ENCODE data around the gene ADGRD1. TPM values are rescaled to one million over a fixed set of nuclear protein-coding genes. Genes with fewer than 3 reads are reported as not detected.

Gene ADGRD1
- total and polyA plus RNA-seq, 3 experiments from 2014 or later = 1.1 to 1.3 TPM; not detected in 1

DNA sequence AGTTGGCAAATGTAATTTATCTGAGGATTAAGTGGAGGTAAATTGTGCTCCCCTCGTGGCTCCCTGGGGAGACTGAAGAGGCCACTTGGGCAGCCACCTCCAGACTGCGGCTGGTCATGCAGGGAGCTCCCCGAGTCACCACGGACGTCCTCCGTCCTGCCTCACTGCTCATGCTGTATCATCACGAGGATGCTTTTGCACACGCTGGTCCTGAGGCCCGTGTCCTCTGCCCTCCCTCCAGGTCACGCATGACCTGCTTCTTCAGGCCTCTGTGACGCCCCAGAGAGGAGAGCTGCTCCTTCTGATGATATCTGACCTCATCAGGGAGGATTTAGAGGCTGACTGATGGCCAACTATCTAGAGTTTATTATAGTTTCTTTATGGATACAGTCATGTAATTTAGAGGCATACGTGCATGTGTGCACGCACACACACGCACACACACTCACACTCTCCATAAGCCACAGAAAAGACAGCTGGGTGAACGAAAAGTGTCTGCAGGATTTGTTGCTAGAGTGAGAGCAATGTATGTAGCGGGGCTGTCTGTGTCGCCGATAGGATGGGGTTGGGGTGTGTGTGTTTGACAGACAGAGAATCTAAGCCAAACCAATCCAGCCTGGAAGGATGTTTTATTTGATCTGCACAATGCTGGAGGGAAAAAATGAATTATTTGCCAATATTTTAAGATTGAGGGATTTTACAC, 160.0 kb downstream of the ADGRD1 start:
- no peak overlapping the region for H3K4me3 ChIP-seq (ENCODE audit: low read length)
- H3K27me3 Mint-ChIP-seq = peaks cover 10 to 32% of the 10 kb centered on the region in 2 donors
- ChIA-PET POLR2A (no interaction called here), CTCF (interaction anchor here (1.6 to 1.7 kb wide), 2 partner anchors 9 to 18 kb away, joined by 4 to 8 read pairs; no protein-coding TSS in a partner anchor)
- no peaks in the 10 kb centered on the region for H3K4me1 Mint-ChIP-seq
- H3K9me3 Mint-ChIP-seq = peaks cover 0 to 3% (median 0%) of the 10 kb centered on the region in 5 donors
- H3K36me3 ChIP-seq (ENCODE audit: insufficient read depth, low read length) = no peaks in the 10 kb centered on the region
- no peaks in the 10 kb centered on the region for H3K4me1 ChIP-seq (ENCODE audit: insufficient read depth, low read length)
- no peak overlapping the region for H3K27ac ChIP-seq (ENCODE audit: low read depth, low read length)
- no peaks in the 10 kb centered on the region for H3K9me3 ChIP-seq (ENCODE audit: low read length)
- H3K27me3 ChIP-seq (ENCODE audit: insufficient read depth, low read length, poor library complexity, severe bottlenecking) = no peaks in the 10 kb centered on the region
- DNase-seq = peak in 1 of 5 donors; percentile 16
- H3K27ac Mint-ChIP-seq = no peak overlapping the region
- H3K4me3 Mint-ChIP-seq = no peak overlapping the region
- H3K36me3 Mint-ChIP-seq = no peaks in the 10 kb centered on the region

GRCh38 chr12:131114271-131114670, 160.6 kb downstream of the ADGRD1 start:
- Histone ChIP-seq H3K4me3 (ENCODE audit: low read length) (no peak overlapping the region), H3K36me3 (ENCODE audit: insufficient read depth, low read length) (no peaks in the 10 kb centered on the region), H3K4me1 (ENCODE audit: insufficient read depth, low read length) (no peaks in the 10 kb centered on the region), H3K27me3 (ENCODE audit: insufficient read depth, low read length, poor library complexity, severe bottlenecking) (no peaks in the 10 kb centered on the region), H3K27ac (ENCODE audit: low read depth, low read length) (no peak overlapping the region), H3K9me3 (ENCODE audit: low read length) (no peaks in the 10 kb centered on the region)
- ChIA-PET CTCF (no interaction called here), POLR2A (no interaction called here)
- DNase-seq = peak in 1 of 5 donors; percentile 10
- H3K9me3 Mint-ChIP-seq = peaks cover 0 to 3% (median 0%) of the 10 kb centered on the region in 5 donors
- peaks cover 10 to 32% of the 10 kb centered on the region in 2 donors for H3K27me3 Mint-ChIP-seq
- no peaks in the 10 kb centered on the region for H3K36me3 Mint-ChIP-seq
- H3K27ac Mint-ChIP-seq = no peak overlapping the region
- H3K4me1 Mint-ChIP-seq = no peaks in the 10 kb centered on the region
- H3K4me3 Mint-ChIP-seq = no peak overlapping the region

GRCh38 chr12:131114942-131115584, 161.4 kb downstream of the ADGRD1 start:
- H3K4me3 ChIP-seq (ENCODE audit: low read length) = no peak overlapping the region
- no peaks in the 10 kb centered on the region for H3K36me3 ChIP-seq (ENCODE audit: insufficient read depth, low read length)
- peak in 1 of 5 donors; percentile 25 for DNase-seq
- no peak overlapping the region for H3K4me3 Mint-ChIP-seq
- POLR2A ChIA-PET = no interaction called here
- H3K4me1 ChIP-seq (ENCODE audit: insufficient read depth, low read length) = no peaks in the 10 kb centered on the region
- no peaks in the 10 kb centered on the region for H3K27me3 ChIP-seq (ENCODE audit: insufficient read depth, low read length, poor library complexity, severe bottlenecking)
- H3K4me1 Mint-ChIP-seq = no peaks in the 10 kb centered on the region
- peaks cover 11 to 32% of the 10 kb centered on the region in 2 donors for H3K27me3 Mint-ChIP-seq
- no peaks in the 10 kb centered on the region for H3K36me3 Mint-ChIP-seq
- H3K27ac Mint-ChIP-seq = no peak overlapping the region
- H3K9me3 ChIP-seq (ENCODE audit: low read length) = no peaks in the 10 kb centered on the region
- no peaks in the 10 kb centered on the region for H3K9me3 Mint-ChIP-seq
- no peak overlapping the region for H3K27ac ChIP-seq (ENCODE audit: low read depth, low read length)
- CTCF ChIA-PET = no interaction called here

- CTCF ChIA-PET = interaction anchor here (1.1 kb wide), 1 partner anchor 19 kb away, joined by 3 read pairs; no protein-coding TSS in a partner anchor
- Mint-ChIP-seq H3K36me3 (no peaks in the 10 kb centered on the region), H3K27me3 (peaks cover 11 to 32% of the 10 kb centered on the region in 2 donors), H3K4me3 (no peak overlapping the region), H3K9me3 (no peaks in the 10 kb centered on the region), H3K27ac (no peak overlapping the region), H3K4me1 (no peaks in the 10 kb centered on the region)
- peak in 1 of 5 donors; percentile 6 for DNase-seq
- no peaks in the 10 kb centered on the region for H3K9me3 ChIP-seq (ENCODE audit: low read length)
- POLR2A ChIA-PET = no interaction called here
- no peak overlapping the region for H3K4me3 ChIP-seq (ENCODE audit: low read length)
- H3K4me1 ChIP-seq (ENCODE audit: insufficient read depth, low read length) = no peaks in the 10 kb centered on the region
- H3K36me3 ChIP-seq (ENCODE audit: insufficient read depth, low read length) = no peaks in the 10 kb centered on the region
- H3K27me3 ChIP-seq (ENCODE audit: insufficient read depth, low read length, poor library complexity, severe bottlenecking) = no peaks in the 10 kb centered on the region
- H3K27ac ChIP-seq (ENCODE audit: low read depth, low read length) = no peak overlapping the region
These were observed 162.2 kb downstream of the ADGRD1 start for GRCh38 chr12:131115766-131116467.

GRCh38 chr12:131116468-131117117, 162.9 kb downstream of the ADGRD1 start:
- Histone ChIP-seq H3K27ac (ENCODE audit: low read depth, low read length) (no peak overlapping the region), H3K4me1 (ENCODE audit: insufficient read depth, low read length) (no peaks in the 10 kb centered on the region), H3K4me3 (ENCODE audit: low read length) (no peak overlapping the region), H3K9me3 (ENCODE audit: low read length) (no peaks in the 10 kb centered on the region), H3K27me3 (ENCODE audit: insufficient read depth, low read length, poor library complexity, severe bottlenecking) (no peaks in the 10 kb centered on the region), H3K36me3 (ENCODE audit: insufficient read depth, low read length) (no peaks in the 10 kb centered on the region)
- peak in 1 of 5 donors; percentile 24 for DNase-seq
- H3K4me1 Mint-ChIP-seq = no peaks in the 10 kb centered on the region
- H3K36me3 Mint-ChIP-seq = no peaks in the 10 kb centered on the region
- ChIA-PET POLR2A (no interaction called here), CTCF (interaction anchor here (1.1 kb wide), 1 partner anchor 18 kb away, joined by 3 read pairs; no protein-coding TSS in a partner anchor)
- H3K9me3 Mint-ChIP-seq = no peaks in the 10 kb centered on the region
- H3K27ac Mint-ChIP-seq = no peak overlapping the region
- H3K27me3 Mint-ChIP-seq = peaks cover 11 to 32% of the 10 kb centered on the region in 2 donors
- H3K4me3 Mint-ChIP-seq = no peak overlapping the region

DNA sequence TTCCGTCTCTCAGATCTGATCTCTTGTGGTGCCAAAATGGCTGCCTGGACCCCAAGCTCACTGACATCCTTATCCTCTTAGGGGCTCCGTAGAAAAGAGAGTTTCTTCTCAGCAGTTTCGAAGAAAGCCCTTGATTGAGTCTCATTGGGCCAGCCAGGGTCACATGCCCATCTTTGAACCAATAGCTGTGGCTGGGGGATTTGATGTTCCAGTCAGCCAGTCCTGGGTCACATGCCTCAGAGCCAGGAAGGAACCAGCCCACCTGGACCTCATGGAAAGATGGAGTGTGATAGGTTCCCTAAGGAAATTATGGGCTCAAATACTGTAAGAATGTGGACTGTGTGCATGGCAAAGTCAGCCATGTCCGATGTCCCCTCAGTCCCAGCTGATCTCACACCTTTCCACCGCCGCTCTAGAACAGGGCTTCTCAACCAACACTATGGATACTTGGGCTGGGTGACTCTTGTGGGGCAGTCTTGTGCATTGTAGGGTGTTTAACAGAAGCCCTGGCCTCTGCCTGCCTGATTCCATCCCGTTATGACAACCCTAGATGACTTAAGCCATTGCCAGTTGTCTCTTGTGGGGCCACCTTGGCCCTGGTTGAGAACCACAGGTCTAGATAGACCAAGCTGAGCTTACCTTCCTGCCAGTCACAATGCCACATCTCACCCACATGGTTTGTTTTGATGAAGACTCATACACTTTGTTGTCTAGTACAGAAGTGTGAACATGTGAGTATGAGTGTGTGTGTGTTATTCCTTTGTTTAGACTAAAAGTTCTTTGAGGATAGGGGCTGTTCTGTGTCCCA, 163.9 kb downstream of the ADGRD1 start:
- Histone ChIP-seq H3K27ac (ENCODE audit: low read depth, low read length) (no peak overlapping the region), H3K9me3 (ENCODE audit: low read length) (no peaks in the 10 kb centered on the region), H3K4me1 (ENCODE audit: insufficient read depth, low read length) (no peaks in the 10 kb centered on the region), H3K27me3 (ENCODE audit: insufficient read depth, low read length, poor library complexity, severe bottlenecking) (no peaks in the 10 kb centered on the region), H3K36me3 (ENCODE audit: insufficient read depth, low read length) (no peaks in the 10 kb centered on the region), H3K4me3 (ENCODE audit: low read length) (no peak overlapping the region)
- no peaks in the 10 kb centered on the region for H3K36me3 Mint-ChIP-seq
- DNase-seq = peak in 1 of 5 donors; percentile 14
- no peaks in the 10 kb centered on the region for H3K9me3 Mint-ChIP-seq
- H3K4me3 Mint-ChIP-seq = no peak overlapping the region
- H3K27me3 Mint-ChIP-seq = peaks cover 11 to 32% of the 10 kb centered on the region in 2 donors
- ChIA-PET CTCF (interaction anchor here (0.8 kb wide), 1 partner anchor 13 kb away, joined by 3 read pairs; no protein-coding TSS in a partner anchor), POLR2A (no interaction called here)
- no peaks in the 10 kb centered on the region for H3K4me1 Mint-ChIP-seq
- H3K27ac Mint-ChIP-seq = no peak overlapping the region

GRCh38 chr12:131118371-131118770, 164.7 kb downstream of the ADGRD1 start:
- Histone ChIP-seq H3K4me1 (ENCODE audit: insufficient read depth, low read length) (no peaks in the 10 kb centered on the region), H3K4me3 (ENCODE audit: low read length) (no peak overlapping the region), H3K27me3 (ENCODE audit: insufficient read depth, low read length, poor library complexity, severe bottlenecking) (no peaks in the 10 kb centered on the region), H3K27ac (ENCODE audit: low read depth, low read length) (no peak overlapping the region), H3K9me3 (ENCODE audit: low read length) (no peaks in the 10 kb centered on the region), H3K36me3 (ENCODE audit: insufficient read depth, low read length) (no peaks in the 10 kb centered on the region)
- ChIA-PET POLR2A (no interaction called here), CTCF (no interaction called here)
- Mint-ChIP-seq H3K4me1 (no peaks in the 10 kb centered on the region), H3K27ac (no peak overlapping the region), H3K4me3 (no peak overlapping the region), H3K9me3 (no peaks in the 10 kb centered on the region), H3K36me3 (no peaks in the 10 kb centered on the region), H3K27me3 (peaks cover 11 to 32% of the 10 kb centered on the region in 2 donors)
- DNase-seq = no peak

Data from CD8-positive, alpha-beta memory T cell (primary cell).